H9 (cell line): Measurements from ENCODE around the gene KL. TPM values are rescaled to one million over a fixed set of nuclear protein-coding genes. Genes with fewer than 3 reads are reported as not detected.

ENCODE experiments used
- DNase-seq: peaks from one replicate; pipeline ENCODE4 v3.0.0-alpha.2; 2017
- H2AFZ ChIP-seq: one replicate; pipeline ENCODE4 v1.6.1; 2013; ENCODE audit warnings: mild to moderate bottlenecking, low read length, control low read depth, moderate library complexity
- H2AK5ac ChIP-seq: 2 replicates; pipeline ENCODE4 v1.6.1; 2013; ENCODE audit warnings: low read length, control low read depth, mixed read lengths; ENCODE audit not compliant: insufficient read length
- H2BK120ac ChIP-seq: one replicate; pipeline ENCODE4 v1.6.1; 2013; ENCODE audit warnings: low read depth, mild to moderate bottlenecking, low read length, control low read depth, inconsistent platforms; ENCODE audit not compliant: poor library complexity, severe bottlenecking
- H2BK12ac ChIP-seq: 2 replicates; pipeline ENCODE4 v1.6.1; 2013; ENCODE audit warnings: low read length, control low read depth, mixed read lengths, low read depth; ENCODE audit not compliant: insufficient read length
- H2BK15ac ChIP-seq: 2 replicates; pipeline ENCODE4 v1.6.1; 2013; ENCODE audit warnings: low read depth, low read length, control low read depth
- H2BK20ac ChIP-seq: one replicate; pipeline ENCODE4 v1.6.1; 2013; ENCODE audit warnings: low read depth, mild to moderate bottlenecking, low read length, control low read depth, inconsistent platforms; ENCODE audit not compliant: poor library complexity, severe bottlenecking
- H2BK5ac ChIP-seq: 2 replicates; pipeline ENCODE4 v1.6.1; 2013; ENCODE audit warnings: low read length, control low read depth, mixed read lengths; ENCODE audit not compliant: insufficient read length
- H3K14ac ChIP-seq: 2 replicates; pipeline ENCODE4 v1.6.1; 2013; ENCODE audit warnings: low read length, control low read depth; ENCODE audit not compliant: insufficient read depth
- H3K18ac ChIP-seq: 2 replicates; pipeline ENCODE4 v1.6.1; 2013; ENCODE audit warnings: low read depth, mild to moderate bottlenecking, mixed read lengths, low read length, control low read depth; ENCODE audit not compliant: insufficient read length
- H3K23ac ChIP-seq: 2 replicates; pipeline ENCODE4 v1.6.1; 2013; ENCODE audit warnings: low read length, control low read depth, mixed read lengths, low read depth; ENCODE audit not compliant: insufficient read length
- H3K23me2 ChIP-seq: 2 replicates; pipeline ENCODE4 v1.6.1; 2013; ENCODE audit warnings: low read depth, mild to moderate bottlenecking, mixed read lengths, low read length, control low read depth; ENCODE audit not compliant: insufficient read length, poor library complexity, severe bottlenecking
- H3K27ac ChIP-seq: 2 replicates; pipeline ENCODE4 v1.5.1; 2013; ENCODE audit warnings: low read length, control low read depth, mixed read lengths, low read depth; ENCODE audit not compliant: insufficient read length
- H3K27me3 ChIP-seq: 2 replicates; pipeline ENCODE4 v1.6.1; 2013; ENCODE audit warnings: low read length, control low read depth, inconsistent platforms; ENCODE audit not compliant: insufficient read depth
- H3K4ac ChIP-seq: 2 replicates; pipeline ENCODE4 v1.6.1; 2013; ENCODE audit warnings: low read depth, mild to moderate bottlenecking, control low read depth, inconsistent platforms, low read length, moderate library complexity
- H3K4me1 ChIP-seq: 2 replicates; pipeline ENCODE4 v1.6.1; 2013; ENCODE audit warnings: low read length, control low read depth, inconsistent platforms; ENCODE audit not compliant: insufficient read depth
- H3K4me2 ChIP-seq: 2 replicates; pipeline ENCODE4 v1.6.1; 2013; ENCODE audit warnings: low read length, control low read depth, mixed read lengths; ENCODE audit not compliant: insufficient read length, insufficient read depth
- H3K56ac ChIP-seq: 2 replicates; pipeline ENCODE4 v1.6.1; 2013; ENCODE audit warnings: low read depth, mild to moderate bottlenecking, mixed read lengths, low read length, control low read depth; ENCODE audit not compliant: insufficient read length
- H3K79me1 ChIP-seq: 2 replicates; pipeline ENCODE4 v1.6.1; 2013; ENCODE audit warnings: low read depth, mild to moderate bottlenecking, moderate library complexity, low read length, control low read depth, inconsistent platforms; ENCODE audit not compliant: insufficient read depth, poor library complexity, severe bottlenecking
- H3K79me2 ChIP-seq: 2 replicates; pipeline ENCODE4 v1.6.1; 2013; ENCODE audit warnings: low read length, control low read depth, inconsistent platforms; ENCODE audit not compliant: insufficient read depth
- H3K9ac ChIP-seq: 2 replicates; pipeline ENCODE4 v1.6.1; 2013; ENCODE audit warnings: low read length, control low read depth, mixed read lengths; ENCODE audit not compliant: insufficient read length; ENCODE audit errors: extremely low read depth
- H3K9me3 ChIP-seq: one replicate; pipeline ENCODE4 v1.6.1; 2013; ENCODE audit warnings: low read depth, low read length, inconsistent platforms; ENCODE audit not compliant: control insufficient read depth
- H3T11ph ChIP-seq: one replicate; pipeline ENCODE4 v1.6.1; 2013; ENCODE audit warnings: mild to moderate bottlenecking, low read length, control low read depth, inconsistent platforms
- H4K20me1 ChIP-seq: one replicate; pipeline ENCODE4 v1.6.1; 2013; ENCODE audit not compliant: control insufficient read depth, insufficient read length, insufficient read depth
- H4K5ac ChIP-seq: 2 replicates; pipeline ENCODE4 v1.6.1; 2013; ENCODE audit warnings: low read depth, mild to moderate bottlenecking, mixed read lengths, low read length, control low read depth; ENCODE audit not compliant: insufficient read length
- H4K8ac ChIP-seq: replicated peaks from 2 replicates; pipeline ENCODE4 v1.6.1; 2013; ENCODE audit warnings: low read length, control low read depth, mixed read lengths, low read depth; ENCODE audit not compliant: insufficient read length
- H4K91ac ChIP-seq: 2 replicates; pipeline ENCODE4 v1.6.1; 2013; ENCODE audit warnings: low read depth, mild to moderate bottlenecking, moderate library complexity, mixed read lengths, low read length, control low read depth; ENCODE audit not compliant: insufficient read length
- H3K27ac Mint-ChIP-seq, 3 experiments: 2 replicates in 2 of 3; 3 replicates in 1 of 3; pipeline ENCODE4 v1.8.0; 2020 to 2021; ENCODE audit warnings: mixed read lengths in 3 of 3, mild to moderate bottlenecking in 1 of 3, moderate library complexity in 1 of 3
- H3K27me3 Mint-ChIP-seq: 2 replicates; pipeline ENCODE4 v1.8.0; 2021; ENCODE audit warnings: low read depth, mild to moderate bottlenecking, moderate library complexity, mixed read lengths
- H3K36me3 Mint-ChIP-seq, 3 experiments: 2 replicates in 2 of 3; 3 replicates in 1 of 3; pipeline ENCODE4 v1.8.0; 2020 to 2021; ENCODE audit warnings: low read depth in 3 of 3, mixed read lengths in 3 of 3; ENCODE audit not compliant: insufficient read depth in 1 of 3
- H3K4me1 Mint-ChIP-seq, 2 experiments: 2 replicates each; pipeline ENCODE4 v1.8.0; 2020; ENCODE audit warnings: mixed read lengths in 2 of 2
- H3K4me3 Mint-ChIP-seq, 2 experiments: 2 replicates in 1 of 2; 3 replicates in 1 of 2; pipeline ENCODE4 v1.8.0; 2020 to 2021; ENCODE audit warnings: mild to moderate bottlenecking in 2 of 2, mixed read lengths in 2 of 2, moderate library complexity in 1 of 2
- H3K9me3 Mint-ChIP-seq, 2 experiments: 2 replicates in 1 of 2; 3 replicates in 1 of 2; pipeline ENCODE4 v1.8.0; 2020; ENCODE audit warnings: mild to moderate bottlenecking in 2 of 2, mixed read lengths in 2 of 2, moderate library complexity in 1 of 2
- WGBS: extraction: QIAGEN DNeasy Blood & Tissue Kit; methylation state at CpG from one replicate; pipeline ENCODE4 v1.1.7; 2013; ENCODE audit warnings: missing lambda C conversion rate, low lambda C conversion rate, mixed read lengths; ENCODE audit not compliant: insufficient read length; ENCODE audit errors: extremely low coverage; 5-methylcytosine and 5-hydroxymethylcytosine counted together
- total RNA-seq: library from RNA; stranded (reverse); gene quantifications from 2 replicates; pipeline ENCODE4 v1.2.1, GENCODE V29; 2021
- TF ChIP-seq, protein P1 (sequence below): fragments of 200-600 bp; sonication (generic); conservative IDR thresholded peaks from 3 replicates; pipeline ENCODE4 v1.8.0; 2021; ENCODE audit warnings: antibody characterized with exemption, mild to moderate bottlenecking

KL gene
- total RNA-seq, 1 experiment from 2014 or later, result not detected

DNA sequence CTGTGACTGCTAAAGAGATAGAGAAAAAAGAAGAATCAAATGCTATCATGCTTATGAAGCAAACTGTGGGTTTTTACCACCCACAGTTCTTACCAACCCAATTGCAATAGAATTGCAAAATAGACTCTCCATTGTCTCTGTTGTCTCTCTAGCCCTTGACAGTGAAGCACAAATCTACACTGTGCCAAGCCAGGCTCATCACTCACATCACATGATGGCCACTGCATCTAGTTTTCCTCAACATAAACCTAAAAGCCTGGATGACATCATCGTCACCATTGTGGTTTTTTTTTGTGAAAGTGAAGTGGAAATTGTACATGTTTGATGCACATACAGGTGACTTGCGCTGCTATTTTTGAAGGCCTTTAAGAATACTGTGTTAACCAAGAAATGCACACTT is 56.1 kb downstream of the KL start:
- no peaks in the 10 kb centered on the region for H3K23me2 ChIP-seq
- no peaks in the 10 kb centered on the region for H3K79me2 ChIP-seq
- H3T11ph ChIP-seq, result no peak overlapping the region
- no peak overlapping the region for H2BK15ac ChIP-seq
- Mint-ChIP-seq H3K27ac (no peak overlapping the region), H3K36me3 (no peaks in the 10 kb centered on the region; a peak in 1 of 7 replicates), H3K4me1 (peaks cover 22 to 24% of the 10 kb centered on the region in 2 experiments), H3K4me3 (no peak overlapping the region), H3K9me3 (no peaks in the 10 kb centered on the region; a peak in 1 of 5 replicates), H3K27me3 (no peaks in the 10 kb centered on the region)
- TF ChIP-seq, protein P1, sequence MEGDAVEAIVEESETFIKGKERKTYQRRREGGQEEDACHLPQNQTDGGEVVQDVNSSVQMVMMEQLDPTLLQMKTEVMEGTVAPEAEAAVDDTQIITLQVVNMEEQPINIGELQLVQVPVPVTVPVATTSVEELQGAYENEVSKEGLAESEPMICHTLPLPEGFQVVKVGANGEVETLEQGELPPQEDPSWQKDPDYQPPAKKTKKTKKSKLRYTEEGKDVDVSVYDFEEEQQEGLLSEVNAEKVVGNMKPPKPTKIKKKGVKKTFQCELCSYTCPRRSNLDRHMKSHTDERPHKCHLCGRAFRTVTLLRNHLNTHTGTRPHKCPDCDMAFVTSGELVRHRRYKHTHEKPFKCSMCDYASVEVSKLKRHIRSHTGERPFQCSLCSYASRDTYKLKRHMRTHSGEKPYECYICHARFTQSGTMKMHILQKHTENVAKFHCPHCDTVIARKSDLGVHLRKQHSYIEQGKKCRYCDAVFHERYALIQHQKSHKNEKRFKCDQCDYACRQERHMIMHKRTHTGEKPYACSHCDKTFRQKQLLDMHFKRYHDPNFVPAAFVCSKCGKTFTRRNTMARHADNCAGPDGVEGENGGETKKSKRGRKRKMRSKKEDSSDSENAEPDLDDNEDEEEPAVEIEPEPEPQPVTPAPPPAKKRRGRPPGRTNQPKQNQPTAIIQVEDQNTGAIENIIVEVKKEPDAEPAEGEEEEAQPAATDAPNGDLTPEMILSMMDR, result no peak
- WGBS, result no CpG with 5 or more reads among the region's 2 CpGs
- H3K18ac ChIP-seq, result no peak overlapping the region
- DNase-seq, result no peak
- no peaks in the 10 kb centered on the region for H3K27me3 ChIP-seq
- no peaks in the 10 kb centered on the region for H4K20me1 ChIP-seq
- H2BK5ac ChIP-seq, result no peak overlapping the region
- H4K5ac ChIP-seq, result no peak overlapping the region
- no peak overlapping the region for H4K91ac ChIP-seq
- no peak overlapping the region for H2BK12ac ChIP-seq
- H3K27ac ChIP-seq, result no peak overlapping the region
- no peak overlapping the region for H2BK120ac ChIP-seq
- no peak overlapping the region for H3K4me2 ChIP-seq
- no peak overlapping the region for H3K14ac ChIP-seq
- no peak overlapping the region for H4K8ac ChIP-seq
- no peak overlapping the region for H2AFZ ChIP-seq
- no peak overlapping the region for H2AK5ac ChIP-seq
- no peak overlapping the region for H3K9ac ChIP-seq
- no peak overlapping the region for H3K23ac ChIP-seq
- H3K4me1 ChIP-seq, result no peaks in the 10 kb centered on the region; the same call in 1 of the 2 replicates
- no peak overlapping the region for H2BK20ac ChIP-seq
- H3K9me3 ChIP-seq, result no peaks in the 10 kb centered on the region
- no peak overlapping the region for H3K56ac ChIP-seq
- H3K79me1 ChIP-seq, result no peaks in the 10 kb centered on the region
- no peak overlapping the region for H3K4ac ChIP-seq
